Endothelial cell of umbilical vein (primary cell): Measurements from ENCODE around the gene USH1C. TPM values are rescaled to one million over a fixed set of nuclear protein-coding genes. Genes with fewer than 3 reads are reported as not detected.

Source experiments
- BruUV-seq: library from RNA; stranded (reverse); fragments of 400-500 nt; replicated peaks from 2 replicates; lab custom pipeline; 2021; lab: Mats Ljungman, UMichigan
- CTCF ChIA-PET: fragments of 300-600, 350-600 bp; sonication (Branson Sonifier 250); formaldehyde crosslinking; loops from one replicate; lab custom pipeline; 2021; ENCODE audit warnings: antibody characterized with exemption, inconsistent platforms; lab: Charles Lee
- POLR2A ChIA-PET: fragments of 300-600, 350-600 bp; sonication (Branson Sonifier 250); formaldehyde crosslinking; loops from one replicate; lab custom pipeline; 2021; ENCODE audit warnings: antibody characterized with exemption, inconsistent platforms; lab: Charles Lee
- DNase-seq: peaks from one replicate; pipeline ENCODE4 v3.0.0-alpha.2; 2011; ENCODE audit warnings: low read depth, low spot score
- FAIRE-seq: peaks from 2 replicates; lab custom pipeline; 2011; peaks lifted over from hg19 to GRCh38; lab: Jason Lieb, UNC
- H2AFZ ChIP-seq: 2 replicates; pipeline ENCODE4 v1.6.0; 2012; ENCODE audit warnings: low read depth, low read length, control low read depth, inconsistent platforms
- H3K27ac ChIP-seq: 2 replicates; pipeline ENCODE4 v1.5.1; 2011; ENCODE audit warnings: low read depth, mild to moderate bottlenecking, control low read depth, low read length, moderate library complexity; ENCODE audit not compliant: insufficient read depth
- H3K27me3 ChIP-seq, 2 experiments: 2 replicates each; pipeline versions ENCODE4 v1.6.0 to v1.6.1; 2011; ENCODE audit warnings: low read length in 2 of 2, mixed read lengths in 1 of 2; ENCODE audit not compliant: control insufficient read depth in 2 of 2, insufficient read depth in 2 of 2
- H3K36me3 ChIP-seq, 2 experiments: 2 replicates in 1 of 2; 3 replicates in 1 of 2; pipeline ENCODE4 v1.5.1; 2011; ENCODE audit warnings: low read length in 2 of 2, mild to moderate bottlenecking in 1 of 2, moderate library complexity in 1 of 2; ENCODE audit not compliant: control insufficient read depth in 2 of 2, insufficient read depth in 2 of 2; ENCODE audit errors: extremely low read depth in 1 of 2
- H3K4me1 ChIP-seq: 3 replicates; pipeline ENCODE4 v1.5.1; 2011; ENCODE audit warnings: mild to moderate bottlenecking, low read length; ENCODE audit not compliant: control insufficient read depth, insufficient read depth; ENCODE audit errors: extremely low read depth
- H3K4me2 ChIP-seq: 2 replicates; pipeline ENCODE4 v1.6.1; 2011; ENCODE audit warnings: low read length, control low read depth, mixed read lengths; ENCODE audit not compliant: insufficient read depth
- H3K4me3 ChIP-seq, 3 experiments: fragments of 200-600 bp in 1 of 3; sonication (generic), shearing (Covaris generic) in 1 of 3; replicated peaks in 1 of 3; 2 replicates each; pipeline ENCODE4 v1.5.1; 2011 to 2016; ENCODE audit warnings: control low read depth in 3 of 3, low read length in 3 of 3, mild to moderate bottlenecking in 2 of 3, inconsistent platforms in 1 of 3, low read depth in 1 of 3, moderate library complexity in 1 of 3; ENCODE audit not compliant: insufficient read depth in 1 of 3
- H3K79me2 ChIP-seq: 2 replicates; pipeline ENCODE4 v1.6.0; 2012; ENCODE audit warnings: low read length, inconsistent platforms; ENCODE audit not compliant: control insufficient read depth, insufficient read depth
- H3K9ac ChIP-seq: replicated peaks from 2 replicates; pipeline ENCODE3; 2011; ENCODE audit warnings: low read length, control low read depth; ENCODE audit not compliant: insufficient read depth; ENCODE audit errors: extremely low read depth
- H3K9me1 ChIP-seq: replicated peaks from 3 replicates; pipeline ENCODE4 v1.6.0; 2011; ENCODE audit warnings: mild to moderate bottlenecking, low read length; ENCODE audit not compliant: control insufficient read depth, insufficient read depth; ENCODE audit errors: extremely low read depth
- H3K9me3 ChIP-seq: replicated peaks from 2 replicates; pipeline ENCODE4 v1.5.1; 2012; ENCODE audit warnings: low read length, inconsistent platforms; ENCODE audit not compliant: control insufficient read depth, insufficient read depth
- H4K20me1 ChIP-seq: replicated peaks from 2 replicates; pipeline ENCODE3; 2011; ENCODE audit warnings: mild to moderate bottlenecking, low read length; ENCODE audit not compliant: control insufficient read depth, insufficient read depth; ENCODE audit errors: extremely low read depth
- EZH2 ChIP-seq: IDR thresholded peaks from 2 replicates; pipeline ENCODE4 v1.6.1; 2012; ENCODE audit warnings: borderline replicate concordance, low read depth, mild to moderate bottlenecking, moderate library complexity, low read length, inconsistent platforms; ENCODE audit not compliant: severe bottlenecking
- FOS ChIP-seq: IDR thresholded peaks from 2 replicates; pipeline ENCODE4 v1.6.1; 2011; ENCODE audit warnings: mild to moderate bottlenecking, low read length, moderate library complexity, borderline replicate concordance; ENCODE audit not compliant: insufficient read depth
- GATA2 ChIP-seq: IDR thresholded peaks from 2 replicates; pipeline ENCODE4 v1.7.0; 2011; ENCODE audit warnings: low read depth, mild to moderate bottlenecking, moderate library complexity, mixed read lengths, low read length; ENCODE audit not compliant: insufficient read length, insufficient read depth
- JUN ChIP-seq: IDR thresholded peaks from 2 replicates; pipeline ENCODE4 v1.6.1; 2011; ENCODE audit warnings: borderline replicate concordance, low read depth; ENCODE audit not compliant: insufficient read length, insufficient read depth
- MAX ChIP-seq: IDR thresholded peaks from 2 replicates; pipeline ENCODE4 v1.6.1; 2011; ENCODE audit not compliant: insufficient read depth, insufficient read length
- MYC ChIP-seq: IDR thresholded peaks from one replicate; pipeline ENCODE4 v1.6.1; 2011; ENCODE audit warnings: mild to moderate bottlenecking, low read depth, low read length
- POLR2A ChIP-seq: IDR thresholded peaks from 2 replicates; pipeline ENCODE4 v1.6.1; 2012; ENCODE audit warnings: low read depth, mild to moderate bottlenecking, control low read depth, low read length
- POLR2AphosphoS5 ChIP-seq: IDR thresholded peaks from 2 replicates; pipeline ENCODE4 v1.6.1; 2012; ENCODE audit warnings: low read depth, mild to moderate bottlenecking, control low read depth, low read length, moderate library complexity; ENCODE audit not compliant: insufficient read depth
- dilution Hi-C: fragments of 300-500 bp; cut with MboI; formaldehyde crosslinking; loops from one replicate; pipeline ENCODE4 v1.15.0; 2019; ENCODE audit warnings: low sequenced_read_pairs; ENCODE audit not compliant: extremely low pct_ligation_motif_present
- intact Hi-C: fragments of 100-400 bp; cut with micrococcal nuclease; formaldehyde crosslinking; loops from one replicate; pipeline ENCODE4 v1.10.0; 2022
- polyA plus RNA-seq, 4 experiments: library from polyadenylated mRNA; depleted of rRNA in 3 of 4; stranded (reverse) in 3 of 4; unstranded in 1 of 4; fragments of >200 nt; gene quantifications; 2 replicates each; pipeline versions ENCODE4 v1.2.1 to v1.2.3, GENCODE V29; 2011 to 2012; ENCODE audit warnings: missing spikeins in 1 of 4
- total RNA-seq: library from RNA; stranded (reverse); gene quantifications from 2 replicates; pipeline ENCODE4 v1.2.3, GENCODE V29; 2021
- TF ChIP-seq, protein P1 (sequence below), 2 donors: IDR thresholded peaks; 1 replicate in 1 of 2; 2 replicates in 1 of 2; pipeline ENCODE4 v1.5.1; 2011; ENCODE audit warnings: low read length in 2 of 2, mild to moderate bottlenecking in 2 of 2, moderate library complexity in 2 of 2, control low read depth in 1 of 2, inconsistent platforms in 1 of 2, low read depth in 1 of 2; ENCODE audit not compliant: insufficient read depth in 1 of 2; ENCODE audit errors: extremely low read depth in 1 of 2

The USH1C gene
- total and polyA plus RNA-seq, 2 donors (not counting 3 experiments of a cell fraction or from before 2014, with no cell fraction given), result not detected

- Histone ChIP-seq H3K27me3 (peaks cover 0 to 2% of the 10 kb centered on the region in 2 experiments), H3K4me2 (no peak overlapping the region), H3K9me1 (no peaks in the 10 kb centered on the region), H3K4me1 (no peaks in the 10 kb centered on the region), H3K4me3 (no peak overlapping the region), H3K27ac (no peak overlapping the region), H2AFZ (no peak overlapping the region), H3K9me3 (no peaks in the 10 kb centered on the region), H4K20me1 (no peaks in the 10 kb centered on the region), H3K36me3 (no peaks in the 10 kb centered on the region), H3K79me2 (no peaks in the 10 kb centered on the region), H3K9ac (no peak overlapping the region)
- POLR2A ChIA-PET, result no interaction called here
- CTCF ChIA-PET, result no interaction called here
- dilution Hi-C loops (no loop called here), intact Hi-C loops (no loop called here)
- no TSS peak for BruUV-seq
- DNase-seq, result no peak
- no peak for TF ChIP-seq FOS
- TF ChIP-seq MAX, result no peak
- no peak for TF ChIP-seq POLR2A
- TF ChIP-seq MYC, result no peak
- no peak for TF ChIP-seq EZH2
- TF ChIP-seq GATA2, result no peak
- no peak for TF ChIP-seq POLR2AphosphoS5
- TF ChIP-seq, protein P1, sequence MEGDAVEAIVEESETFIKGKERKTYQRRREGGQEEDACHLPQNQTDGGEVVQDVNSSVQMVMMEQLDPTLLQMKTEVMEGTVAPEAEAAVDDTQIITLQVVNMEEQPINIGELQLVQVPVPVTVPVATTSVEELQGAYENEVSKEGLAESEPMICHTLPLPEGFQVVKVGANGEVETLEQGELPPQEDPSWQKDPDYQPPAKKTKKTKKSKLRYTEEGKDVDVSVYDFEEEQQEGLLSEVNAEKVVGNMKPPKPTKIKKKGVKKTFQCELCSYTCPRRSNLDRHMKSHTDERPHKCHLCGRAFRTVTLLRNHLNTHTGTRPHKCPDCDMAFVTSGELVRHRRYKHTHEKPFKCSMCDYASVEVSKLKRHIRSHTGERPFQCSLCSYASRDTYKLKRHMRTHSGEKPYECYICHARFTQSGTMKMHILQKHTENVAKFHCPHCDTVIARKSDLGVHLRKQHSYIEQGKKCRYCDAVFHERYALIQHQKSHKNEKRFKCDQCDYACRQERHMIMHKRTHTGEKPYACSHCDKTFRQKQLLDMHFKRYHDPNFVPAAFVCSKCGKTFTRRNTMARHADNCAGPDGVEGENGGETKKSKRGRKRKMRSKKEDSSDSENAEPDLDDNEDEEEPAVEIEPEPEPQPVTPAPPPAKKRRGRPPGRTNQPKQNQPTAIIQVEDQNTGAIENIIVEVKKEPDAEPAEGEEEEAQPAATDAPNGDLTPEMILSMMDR (IDR thresholded peaks at IDR 0.05; ENCODE audit: extremely low read depth in 1 of 2, insufficient read depth in 1 of 2, low read depth in 1 of 2, low read length in 2 of 2), result no peak
- no peak for TF ChIP-seq JUN
- no peak for FAIRE-seq
Measured at GRCh38 chr11:17579451-17579850, 35.2 kb upstream of the USH1C start.
